Gastroesophageal sphincter (tissue), 4 donors: ENCODE results near the gene PHF12. TPM values are rescaled to one million over a fixed set of nuclear protein-coding genes. Genes with fewer than 3 reads are reported as not detected.

Experiments
- ATAC-seq: fragments of 150-250 bp; one replicate; pipeline ENCODE4 v1.9.1; 2016; ENCODE audit warnings: mild to moderate bottlenecking, moderate library complexity
- H3K27ac ChIP-seq, 4 donors: fragments of 200-600 bp; sonication (generic) in 3 of 4; 1 replicate in 3 of 4; 2 replicates in 1 of 4; pipeline ENCODE4 v1.5.1; 2016 to 2019
- H3K27me3 ChIP-seq: fragments of 200-600 bp; sonication (generic); one replicate; pipeline ENCODE4 v1.5.1; 2019
- H3K36me3 ChIP-seq, 2 donors: fragments of 200-600 bp; sonication (generic); one replicate each; pipeline ENCODE4 v1.5.1; 2019; ENCODE audit warnings: control low read depth in 1 of 2
- H3K4me1 ChIP-seq, 3 donors: fragments of 200-600 bp; sonication (generic); 1 replicate in 2 of 3; 2 replicates in 1 of 3; pipeline ENCODE4 v1.5.1; 2016 to 2019; ENCODE audit warnings: control low read depth in 2 of 3
- H3K4me3 ChIP-seq, 2 donors: fragments of 200-600 bp; sonication (generic); one replicate each; pipeline ENCODE4 v1.5.1; 2019; ENCODE audit warnings: mild to moderate bottlenecking in 1 of 2, moderate library complexity in 1 of 2
- H3K9me3 ChIP-seq, 3 donors: fragments of 200-600 bp; sonication (generic); one replicate each; pipeline ENCODE4 v1.5.1; 2017 to 2019; ENCODE audit warnings: control low read depth in 2 of 3
- CTCF ChIP-seq, 4 experiments: fragments of 200-600 bp in 2 of 4; fragments of 450-650 bp in 2 of 4; sonication (generic) in 1 of 4; IDR thresholded peaks; one replicate each; pipeline ENCODE4 v1.5.1; 2017 to 2019; ENCODE audit warnings: antibody characterized with exemption in 4 of 4, mild to moderate bottlenecking in 2 of 4, moderate library complexity in 2 of 4
- EP300 ChIP-seq: sonication (generic); formaldehyde crosslinking; IDR thresholded peaks from one replicate; pipeline ENCODE4 v1.6.1; 2017; ENCODE audit warnings: antibody characterized with exemption, mild to moderate bottlenecking
- POLR2A ChIP-seq, 2 donors: fragments of 450-650 bp; IDR thresholded peaks; one replicate each; pipeline ENCODE4 v1.6.1; 2017; ENCODE audit warnings: antibody characterized with exemption in 2 of 2, mild to moderate bottlenecking in 2 of 2, moderate library complexity in 1 of 2
- POLR2AphosphoS5 ChIP-seq: sonication (generic); formaldehyde crosslinking; IDR thresholded peaks from one replicate; pipeline ENCODE4 v1.6.1; 2017; ENCODE audit warnings: antibody characterized with exemption
- WGBS, 2 donors: methylation state at CpG; one replicate each; pipeline ENCODE4 v1.1.5; 2018; ENCODE audit warnings: low coverage in 1 of 2; 5-methylcytosine and 5-hydroxymethylcytosine counted together
- total RNA-seq, 4 donors: library from RNA; depleted of rRNA; stranded (reverse); fragments of >200 nt; gene quantifications; one replicate each; pipeline ENCODE4 v1.1.0, GENCODE V29; 2016

The PHF12 gene
- total RNA-seq, 4 donors from 2014 or later = 20.2 to 46.9 (median 37.8) TPM

DNA sequence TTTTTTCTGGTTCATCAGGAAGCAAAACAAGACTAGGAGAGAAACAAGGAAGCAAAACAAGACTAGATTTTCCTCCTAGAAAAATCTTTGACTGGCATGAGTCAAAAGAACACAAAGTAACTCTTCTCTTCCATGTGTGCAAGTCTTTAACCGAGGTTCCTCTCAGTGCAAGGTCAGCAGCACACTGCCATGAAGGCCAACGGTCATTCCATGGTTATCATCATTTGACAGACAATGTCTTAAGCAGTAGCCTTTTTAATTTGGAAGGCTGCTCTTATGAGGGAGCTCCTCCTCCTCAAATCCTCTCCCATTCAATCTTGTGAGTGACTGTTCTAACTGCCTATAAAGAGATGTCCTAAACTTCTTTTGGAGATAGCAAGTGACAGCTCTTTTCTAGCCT, 33.0 kb downstream of the PHF12 start:
- peaks cover 0 to 11% (median 0%) of the 10 kb centered on the region in 3 donors for H3K4me1 ChIP-seq
- 47 to 60% methylated on average over 2 of the region's 2 CpGs for WGBS, 2 donors
- H3K9me3 ChIP-seq = no peaks in the 10 kb centered on the region
- no peak overlapping the region for H3K27ac ChIP-seq
- H3K36me3 ChIP-seq = peaks cover 3 to 100% of the 10 kb centered on the region in 2 donors
- H3K27me3 ChIP-seq = no peaks in the 10 kb centered on the region
- ATAC-seq = no peak
- no peak overlapping the region for H3K4me3 ChIP-seq
- TF ChIP-seq EP300 (no peak), POLR2AphosphoS5 (no peak), CTCF (IDR thresholded peaks at IDR 0.05) (no peak), POLR2A (IDR thresholded peaks at IDR 0.05) (no peak)

DNA sequence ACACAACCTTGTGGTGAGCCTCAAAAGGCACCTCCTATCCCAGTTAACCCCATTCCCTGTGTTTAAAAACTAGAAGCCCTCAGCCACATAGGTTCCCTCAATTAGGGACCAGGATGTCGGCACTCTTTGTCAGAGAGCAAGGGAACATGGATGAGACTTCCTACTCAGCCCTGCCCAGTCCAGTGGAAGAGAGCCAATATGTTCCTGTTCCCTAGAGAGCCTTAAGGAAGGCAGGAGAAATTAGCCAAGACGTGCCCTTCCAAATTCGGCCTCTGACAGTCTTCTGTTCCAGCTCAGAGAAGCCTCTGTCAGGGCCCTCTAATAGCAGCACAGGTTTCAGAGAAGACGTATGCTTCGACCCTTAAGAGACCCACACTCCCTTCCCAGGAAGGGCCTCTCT, 33.9 kb downstream of the PHF12 start:
- no peak for ATAC-seq
- no peaks in the 10 kb centered on the region for H3K9me3 ChIP-seq
- no peak overlapping the region for H3K4me3 ChIP-seq
- no peaks in the 10 kb centered on the region for H3K27me3 ChIP-seq
- WGBS, 2 donors = 27 to 41% methylated on average over 2 to 5 of the region's 5 CpGs
- no peak for TF ChIP-seq POLR2AphosphoS5
- no peak for TF ChIP-seq CTCF (IDR thresholded peaks at IDR 0.05)
- no peak for TF ChIP-seq EP300
- TF ChIP-seq POLR2A (IDR thresholded peaks at IDR 0.05) = no peak
- peak overlapping the region in 1 of 4 donors; percentile 11 for H3K27ac ChIP-seq
- peaks cover 0 to 11% (median 0%) of the 10 kb centered on the region in 3 donors for H3K4me1 ChIP-seq
- H3K36me3 ChIP-seq = peaks cover 3 to 100% of the 10 kb centered on the region in 2 donors

GRCh38 chr17:28917029-28917428, 34.3 kb downstream of the PHF12 start:
- Histone ChIP-seq H3K27me3 (no peaks in the 10 kb centered on the region), H3K4me1 (peaks cover 0 to 11% (median 0%) of the 10 kb centered on the region in 3 donors), H3K36me3 (peaks cover 3 to 100% of the 10 kb centered on the region in 2 donors), H3K9me3 (no peaks in the 10 kb centered on the region), H3K27ac (peak overlapping the region in 1 of 4 donors; percentile 11), H3K4me3 (no peak overlapping the region)
- TF ChIP-seq EP300 (no peak), POLR2AphosphoS5 (no peak), CTCF (IDR thresholded peaks at IDR 0.05) (no peak), POLR2A (IDR thresholded peaks at IDR 0.05) (no peak)
- 63 to 75% methylated on average over 11 of the region's 12 CpGs for WGBS, 2 donors
- ATAC-seq = no peak

GRCh38 chr17:28916302-28916934, 34.9 kb downstream of the PHF12 start:
- 30 to 31% methylated on average over 5 to 6 of the region's 6 CpGs for WGBS, 2 donors
- Histone ChIP-seq H3K9me3 (no peaks in the 10 kb centered on the region), H3K4me1 (peaks cover 0 to 11% (median 0%) of the 10 kb centered on the region in 3 donors), H3K27me3 (no peaks in the 10 kb centered on the region), H3K4me3 (no peak overlapping the region), H3K36me3 (peaks cover 3 to 100% of the 10 kb centered on the region in 2 donors), H3K27ac (peak overlapping the region in 2 of 4 donors; percentile 11 to 24)
- ATAC-seq = peak; percentile 65
- TF ChIP-seq EP300 = no peak
- TF ChIP-seq CTCF (IDR thresholded peaks at IDR 0.05) = peak; percentile 47 to 76 (median 66)
- TF ChIP-seq POLR2AphosphoS5 = no peak

DNA sequence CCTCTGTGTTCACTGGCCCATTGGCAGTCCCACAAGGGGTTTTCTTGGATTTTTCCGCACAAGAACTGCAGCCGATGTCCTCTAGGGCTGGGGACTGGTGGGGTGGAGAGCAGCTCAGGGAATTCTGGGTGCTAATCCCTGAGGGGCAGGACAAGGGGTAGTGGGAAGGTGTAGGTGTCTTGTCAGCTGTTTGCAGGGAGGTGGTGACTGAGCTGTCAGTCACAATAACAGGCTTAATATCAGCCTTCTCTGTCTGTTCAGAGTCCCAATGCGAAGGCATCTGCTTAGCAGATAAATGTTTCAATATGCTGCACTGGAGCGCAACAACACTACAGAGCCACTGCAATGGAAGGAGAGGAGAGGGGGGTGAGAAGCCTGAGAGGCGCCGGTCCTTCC, 38.4 kb downstream of the PHF12 start:
- WGBS, 2 donors = 100% methylated on average over 1 of the region's 6 CpGs; no CpG with 5 or more reads in 1 of the 2 donors
- Histone ChIP-seq H3K36me3 (peaks cover 3 to 97% of the 10 kb centered on the region in 2 donors), H3K4me1 (peaks cover 7 to 29% (median 15%) of the 10 kb centered on the region in 3 donors), H3K4me3 (no peak overlapping the region), H3K27ac (no peak overlapping the region), H3K27me3 (no peaks in the 10 kb centered on the region), H3K9me3 (no peaks in the 10 kb centered on the region)
- no peak for TF ChIP-seq EP300
- ATAC-seq = no peak
